ENCODE results near the gene SYN1.

Gene SYN1

DNA sequence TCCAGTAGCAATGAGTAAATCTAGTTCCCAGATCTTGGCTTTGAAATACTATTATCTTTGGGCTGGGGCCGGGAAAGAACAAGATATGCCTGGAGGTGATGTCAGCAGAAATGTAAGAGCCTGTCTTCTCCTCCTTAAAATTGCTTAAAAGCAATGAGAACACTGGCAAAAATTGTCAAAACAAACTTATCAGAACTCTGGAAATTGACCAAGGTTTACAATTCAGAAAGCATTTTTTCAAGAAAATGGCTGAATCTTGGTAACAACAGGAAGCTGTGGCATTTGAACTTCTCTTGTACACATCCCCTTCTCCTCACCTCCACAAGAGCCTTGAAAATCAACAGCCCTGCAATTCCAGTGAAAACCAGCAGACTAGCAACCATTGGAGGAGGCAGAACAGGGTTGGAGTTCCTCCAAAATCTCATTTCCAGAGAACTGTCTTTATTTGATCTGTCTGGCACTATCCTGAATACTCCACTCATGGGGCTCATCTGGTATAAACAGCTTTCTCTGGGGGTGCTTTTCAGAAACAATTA, 23.9 kb downstream of the SYN1 start:
- WGBS: 91% methylated on average over 1 of the region's 1 CpG
- H3K36me3 ChIP-seq (ENCODE audit: insufficient read depth, low read length): no peaks in the 10 kb centered on the region
- no peak overlapping the region for H3K27ac ChIP-seq (ENCODE audit: low read depth, low read length)

DNA sequence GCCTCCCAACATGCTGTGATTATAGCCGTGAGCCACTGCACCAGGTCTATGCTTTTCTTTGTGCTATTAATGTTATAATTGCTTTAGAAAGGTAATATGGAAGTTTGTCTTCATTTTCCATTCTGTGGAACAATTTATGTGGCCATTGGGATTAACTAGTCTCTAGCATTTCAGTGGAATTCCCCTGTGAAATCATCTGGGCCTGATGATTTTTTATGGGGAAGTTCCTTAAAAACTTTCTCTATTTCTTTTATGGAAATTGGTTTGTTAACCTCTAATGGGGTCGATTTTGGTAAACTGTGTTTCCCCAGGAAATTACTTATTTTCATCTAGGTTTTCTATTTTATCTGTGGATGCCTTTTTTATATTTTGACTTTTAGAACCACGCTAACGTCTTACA, 26.1 kb downstream of the SYN1 start:
- Histone ChIP-seq H3K27me3 (ENCODE audit: insufficient read depth, low read length) (no peaks in the 10 kb centered on the region), H3K9me3 (ENCODE audit: insufficient read depth, low read depth, low read length) (no peaks in the 10 kb centered on the region)
- 92% methylated on average over 3 of the region's 4 CpGs for WGBS

More for the DNA sequence above, 23.9 kb downstream of the SYN1 start:
- H3K9ac ChIP-seq (ENCODE audit: low read depth, low read length): no peak overlapping the region
- no peaks in the 10 kb centered on the region for H3K27me3 ChIP-seq (ENCODE audit: insufficient read depth, low read length)
- H3K9me3 ChIP-seq (ENCODE audit: insufficient read depth, low read depth, low read length): no peaks in the 10 kb centered on the region
- H3K4me3 ChIP-seq (ENCODE audit: low read length): no peak overlapping the region
- H3K4me1 ChIP-seq (ENCODE audit: insufficient read depth, low read length): no peaks in the 10 kb centered on the region

GRCh38 chrX:47590984-47591383, 28.7 kb downstream of the SYN1 start:
- H3K9me3 ChIP-seq (ENCODE audit: insufficient read depth, low read depth, low read length): no peaks in the 10 kb centered on the region
- WGBS: 92% methylated on average over 5 of the region's 5 CpGs
- H3K4me1 ChIP-seq (ENCODE audit: insufficient read depth, low read length): no peaks in the 10 kb centered on the region
- H3K27me3 ChIP-seq (ENCODE audit: insufficient read depth, low read length): no peaks in the 10 kb centered on the region
- H3K4me3 ChIP-seq (ENCODE audit: low read length): no peak overlapping the region
- no peak overlapping the region for H3K9ac ChIP-seq (ENCODE audit: low read depth, low read length)
- no peaks in the 10 kb centered on the region for H3K36me3 ChIP-seq (ENCODE audit: insufficient read depth, low read length)
- H3K27ac ChIP-seq (ENCODE audit: low read depth, low read length): no peak overlapping the region

More for the DNA sequence above, 26.1 kb downstream of the SYN1 start:
- Histone ChIP-seq H3K4me1 (ENCODE audit: insufficient read depth, low read length) (no peaks in the 10 kb centered on the region), H3K27ac (ENCODE audit: low read depth, low read length) (no peak overlapping the region), H3K4me3 (ENCODE audit: low read length) (no peak overlapping the region), H3K36me3 (ENCODE audit: insufficient read depth, low read length) (no peaks in the 10 kb centered on the region), H3K9ac (ENCODE audit: low read depth, low read length) (no peak overlapping the region)

DNA sequence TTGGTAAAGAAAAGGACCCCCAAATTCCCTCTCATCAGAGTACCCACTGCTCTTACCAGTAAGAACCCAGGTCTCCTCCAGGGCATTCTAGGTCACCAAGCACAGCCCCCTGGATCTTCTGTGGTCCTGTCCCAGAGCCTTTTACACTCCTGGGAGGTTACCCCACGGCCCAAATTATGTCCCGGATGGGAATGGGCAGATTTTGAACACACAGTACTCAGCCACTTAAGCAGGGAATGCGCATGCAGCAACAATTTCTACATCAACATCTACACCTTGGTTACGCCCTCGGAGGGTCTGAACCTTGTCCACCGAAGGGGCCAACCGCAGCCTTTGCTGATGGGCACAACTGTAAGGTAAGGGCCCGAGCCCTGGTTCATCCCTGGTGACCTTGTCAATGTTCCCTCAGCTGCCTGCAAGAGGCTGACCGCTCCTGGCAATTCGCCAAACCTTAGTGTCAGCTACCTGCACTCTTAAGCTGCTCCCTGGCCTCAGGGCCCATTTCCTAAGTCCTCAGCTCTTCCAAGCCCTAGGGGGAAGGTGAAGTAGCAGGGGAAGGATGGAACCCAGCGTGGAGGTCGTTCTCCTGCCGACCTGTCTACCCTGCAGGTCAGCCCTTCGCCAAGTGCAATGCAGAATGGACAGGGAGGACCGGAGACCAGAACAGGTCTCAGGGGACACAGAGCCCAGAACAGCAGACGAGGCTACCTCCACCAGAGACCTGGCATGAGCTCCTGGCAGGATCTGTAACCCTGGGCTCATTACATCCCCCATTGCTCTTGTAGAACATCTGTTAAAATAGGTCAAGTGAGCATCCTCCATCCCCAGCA, 31.5 kb downstream of the SYN1 start:
- Histone ChIP-seq H3K27ac (ENCODE audit: low read depth, low read length) (no peak overlapping the region), H3K4me3 (ENCODE audit: low read length) (no peak overlapping the region), H3K9me3 (ENCODE audit: insufficient read depth, low read depth, low read length) (no peaks in the 10 kb centered on the region), H3K9ac (ENCODE audit: low read depth, low read length) (no peak overlapping the region), H3K4me1 (ENCODE audit: insufficient read depth, low read length) (no peaks in the 10 kb centered on the region), H3K36me3 (ENCODE audit: insufficient read depth, low read length) (peaks cover 4% of the 10 kb centered on the region; the same call in 1 of the 2 replicates), H3K27me3 (ENCODE audit: insufficient read depth, low read length) (no peaks in the 10 kb centered on the region)
- WGBS: 94% methylated on average over 16 of the region's 16 CpGs

DNA sequence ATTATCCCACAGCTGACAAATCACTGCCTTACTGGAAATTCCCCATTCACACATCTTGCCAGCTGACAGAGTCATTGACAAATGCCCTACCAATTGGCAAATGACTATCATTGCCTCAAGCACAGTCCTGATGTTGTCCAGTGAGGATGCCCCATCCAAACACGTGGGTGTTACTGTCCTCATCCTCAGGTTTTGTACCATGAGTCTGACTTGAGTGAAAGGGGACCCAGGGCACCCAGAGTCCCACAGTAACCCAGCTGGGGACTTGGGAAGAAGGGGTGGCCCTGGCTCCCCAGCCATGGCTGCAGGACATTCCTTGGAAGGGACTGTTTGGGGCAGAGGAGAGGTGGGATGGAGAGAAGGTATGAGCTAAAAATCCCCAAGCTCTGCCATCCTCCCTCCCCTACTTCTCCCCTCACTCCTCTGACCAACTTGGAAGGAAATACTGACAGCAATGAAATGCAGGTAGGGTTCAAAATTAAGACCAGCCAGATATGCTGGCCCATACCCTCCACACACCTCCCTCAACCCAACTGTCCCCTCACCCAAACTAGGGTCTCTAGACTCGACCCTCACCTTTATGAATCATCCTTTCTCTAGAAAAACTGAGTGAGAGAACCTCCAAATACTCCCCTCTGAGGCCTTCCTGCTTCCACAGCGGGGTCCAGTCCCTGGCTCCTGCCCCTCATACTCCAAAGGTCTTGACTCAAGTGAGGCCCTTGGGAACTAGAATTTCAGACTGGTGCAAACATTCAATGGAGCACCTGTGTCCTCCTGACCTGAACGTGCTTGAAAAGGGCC, 32.4 kb downstream of the SYN1 start:
- H3K27me3 ChIP-seq (ENCODE audit: insufficient read depth, low read length): no peaks in the 10 kb centered on the region
- 83% methylated on average over 4 of the region's 4 CpGs for WGBS

GRCh38 chrX:47586043-47586787, 33.4 kb downstream of the SYN1 start:
- peaks cover 4% of the 10 kb centered on the region; the same call in 1 of the 2 replicates for H3K36me3 ChIP-seq (ENCODE audit: insufficient read depth, low read length)
- no peak overlapping the region for H3K4me3 ChIP-seq (ENCODE audit: low read length)
- 85% methylated on average over 10 of the region's 11 CpGs for WGBS
- no peaks in the 10 kb centered on the region for H3K9me3 ChIP-seq (ENCODE audit: insufficient read depth, low read depth, low read length)
- no peaks in the 10 kb centered on the region for H3K27me3 ChIP-seq (ENCODE audit: insufficient read depth, low read length)
- H3K4me1 ChIP-seq (ENCODE audit: insufficient read depth, low read length): no peaks in the 10 kb centered on the region
- no peak overlapping the region for H3K9ac ChIP-seq (ENCODE audit: low read depth, low read length)
- H3K27ac ChIP-seq (ENCODE audit: low read depth, low read length): no peak overlapping the region

More for the DNA sequence above, 32.4 kb downstream of the SYN1 start:
- peaks cover 4% of the 10 kb centered on the region; the same call in 1 of the 2 replicates for H3K36me3 ChIP-seq (ENCODE audit: insufficient read depth, low read length)
- H3K27ac ChIP-seq (ENCODE audit: low read depth, low read length): no peak overlapping the region
- H3K4me3 ChIP-seq (ENCODE audit: low read length): no peak overlapping the region
- no peak overlapping the region for H3K9ac ChIP-seq (ENCODE audit: low read depth, low read length)
- no peaks in the 10 kb centered on the region for H3K4me1 ChIP-seq (ENCODE audit: insufficient read depth, low read length)
- no peaks in the 10 kb centered on the region for H3K9me3 ChIP-seq (ENCODE audit: insufficient read depth, low read depth, low read length)

GRCh38 chrX:47585273-47585672, 34.4 kb downstream of the SYN1 start:
- H3K27ac ChIP-seq (ENCODE audit: low read depth, low read length): no peak overlapping the region
- H3K27me3 ChIP-seq (ENCODE audit: insufficient read depth, low read length): no peaks in the 10 kb centered on the region
- H3K4me1 ChIP-seq (ENCODE audit: insufficient read depth, low read length): no peaks in the 10 kb centered on the region
- WGBS: 90% methylated on average over 16 of the region's 16 CpGs
- peaks cover 4% of the 10 kb centered on the region; the same call in 1 of the 2 replicates for H3K36me3 ChIP-seq (ENCODE audit: insufficient read depth, low read length)
- no peaks in the 10 kb centered on the region for H3K9me3 ChIP-seq (ENCODE audit: insufficient read depth, low read depth, low read length)
- no peak overlapping the region for H3K9ac ChIP-seq (ENCODE audit: low read depth, low read length)
- no peak overlapping the region for H3K4me3 ChIP-seq (ENCODE audit: low read length)

GRCh38 chrX:47584714-47585113, 34.9 kb downstream of the SYN1 start:
- H3K9ac ChIP-seq (ENCODE audit: low read depth, low read length): no peak overlapping the region
- WGBS: 90% methylated on average over 4 of the region's 6 CpGs
- no peaks in the 10 kb centered on the region for H3K9me3 ChIP-seq (ENCODE audit: insufficient read depth, low read depth, low read length)
- H3K36me3 ChIP-seq (ENCODE audit: insufficient read depth, low read length): peaks cover 4% of the 10 kb centered on the region; the same call in 1 of the 2 replicates
- H3K27ac ChIP-seq (ENCODE audit: low read depth, low read length): no peak overlapping the region
- no peaks in the 10 kb centered on the region for H3K27me3 ChIP-seq (ENCODE audit: insufficient read depth, low read length)
- no peaks in the 10 kb centered on the region for H3K4me1 ChIP-seq (ENCODE audit: insufficient read depth, low read length)
- no peak overlapping the region for H3K4me3 ChIP-seq (ENCODE audit: low read length)

GRCh38 chrX:47583240-47583861, 36.3 kb downstream of the SYN1 start:
- Histone ChIP-seq H3K9me3 (ENCODE audit: insufficient read depth, low read depth, low read length) (no peaks in the 10 kb centered on the region), H3K4me1 (ENCODE audit: insufficient read depth, low read length) (no peaks in the 10 kb centered on the region), H3K36me3 (ENCODE audit: insufficient read depth, low read length) (peaks cover 4% of the 10 kb centered on the region; the same call in 1 of the 2 replicates), H3K27ac (ENCODE audit: low read depth, low read length) (no peak overlapping the region), H3K4me3 (ENCODE audit: low read length) (no peak overlapping the region; the same call in 1 of the 2 replicates), H3K9ac (ENCODE audit: low read depth, low read length) (no peak overlapping the region), H3K27me3 (ENCODE audit: insufficient read depth, low read length) (no peaks in the 10 kb centered on the region)
- WGBS: 86% methylated on average over 8 of the region's 8 CpGs
